ENCODE results near the gene CNIH3. TPM values are rescaled to one million over a fixed set of nuclear protein-coding genes. Genes with fewer than 3 reads are reported as not detected.
A peak's percentile ranks its signal among the peaks of the same experiment; 100 is the strongest.

CNIH3 gene
- total RNA-seq, 1 donor from 2014 or later, result 2.5 TPM

DNA sequence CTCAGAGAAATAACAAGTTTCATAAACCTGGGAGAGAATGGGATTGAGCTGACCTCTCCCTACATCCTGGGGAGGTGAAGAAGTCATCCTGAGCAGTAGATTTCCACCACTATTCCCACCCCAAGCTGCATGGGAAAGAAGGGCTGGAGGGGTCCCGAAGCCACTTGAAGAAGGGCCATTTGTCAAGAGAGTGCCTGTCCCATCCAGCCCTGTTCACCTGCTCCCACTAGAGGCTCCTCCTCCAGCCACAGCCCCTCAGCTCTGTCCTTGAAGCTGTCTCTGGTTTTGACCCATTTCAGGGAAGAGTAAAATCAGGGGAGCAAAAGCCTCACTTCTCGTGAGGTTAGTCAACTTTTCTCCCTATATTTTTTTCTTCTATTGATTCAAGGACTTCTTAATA lies 157.5 kb downstream of the CNIH3 start:
- no peak for TF ChIP-seq EZH2 (IDR thresholded peaks at IDR 0.05)
- TF ChIP-seq, protein P1, sequence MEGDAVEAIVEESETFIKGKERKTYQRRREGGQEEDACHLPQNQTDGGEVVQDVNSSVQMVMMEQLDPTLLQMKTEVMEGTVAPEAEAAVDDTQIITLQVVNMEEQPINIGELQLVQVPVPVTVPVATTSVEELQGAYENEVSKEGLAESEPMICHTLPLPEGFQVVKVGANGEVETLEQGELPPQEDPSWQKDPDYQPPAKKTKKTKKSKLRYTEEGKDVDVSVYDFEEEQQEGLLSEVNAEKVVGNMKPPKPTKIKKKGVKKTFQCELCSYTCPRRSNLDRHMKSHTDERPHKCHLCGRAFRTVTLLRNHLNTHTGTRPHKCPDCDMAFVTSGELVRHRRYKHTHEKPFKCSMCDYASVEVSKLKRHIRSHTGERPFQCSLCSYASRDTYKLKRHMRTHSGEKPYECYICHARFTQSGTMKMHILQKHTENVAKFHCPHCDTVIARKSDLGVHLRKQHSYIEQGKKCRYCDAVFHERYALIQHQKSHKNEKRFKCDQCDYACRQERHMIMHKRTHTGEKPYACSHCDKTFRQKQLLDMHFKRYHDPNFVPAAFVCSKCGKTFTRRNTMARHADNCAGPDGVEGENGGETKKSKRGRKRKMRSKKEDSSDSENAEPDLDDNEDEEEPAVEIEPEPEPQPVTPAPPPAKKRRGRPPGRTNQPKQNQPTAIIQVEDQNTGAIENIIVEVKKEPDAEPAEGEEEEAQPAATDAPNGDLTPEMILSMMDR (IDR thresholded peaks at IDR 0.05), result no peak
- no peak for TF ChIP-seq EZH2phosphoT487 (IDR thresholded peaks at IDR 0.05)
- H3K4me3 ChIP-seq, result no peak overlapping the region
- H3K9ac ChIP-seq, result no peak overlapping the region
- H2AFZ ChIP-seq (replicated peaks), result no peak overlapping the region
- H3K4me2 ChIP-seq, result no peak overlapping the region
- peaks cover 14% of the 10 kb centered on the region for H3K4me1 Mint-ChIP-seq
- H3K9me3 Mint-ChIP-seq, result peaks cover under 1% of the 10 kb centered on the region
- no peak overlapping the region for H3K27ac ChIP-seq
- H3K36me3 Mint-ChIP-seq, result no peaks in the 10 kb centered on the region
- H3K4me1 ChIP-seq, result peaks cover 12% of the 10 kb centered on the region
- no peaks in the 10 kb centered on the region for H4K20me1 ChIP-seq (ENCODE audit: low read depth)
- H3F3A ChIP-seq (ENCODE audit: low read depth), result no peaks in the 10 kb centered on the region
- H3K79me2 ChIP-seq (ENCODE audit: low read depth), result no peaks in the 10 kb centered on the region
- no peaks in the 10 kb centered on the region for H3K27me3 ChIP-seq
- H3K9me3 ChIP-seq (ENCODE audit: low read depth), result no peaks in the 10 kb centered on the region
- no peaks in the 10 kb centered on the region for H3K36me3 ChIP-seq
- H3K27ac Mint-ChIP-seq, result no peak overlapping the region
- DNase-seq (ENCODE audit: low spot score), result no peak
- no peak overlapping the region for H3K4me3 Mint-ChIP-seq
- H3K27me3 Mint-ChIP-seq (ENCODE audit: insufficient read depth, low read depth), result no peaks in the 10 kb centered on the region

DNA sequence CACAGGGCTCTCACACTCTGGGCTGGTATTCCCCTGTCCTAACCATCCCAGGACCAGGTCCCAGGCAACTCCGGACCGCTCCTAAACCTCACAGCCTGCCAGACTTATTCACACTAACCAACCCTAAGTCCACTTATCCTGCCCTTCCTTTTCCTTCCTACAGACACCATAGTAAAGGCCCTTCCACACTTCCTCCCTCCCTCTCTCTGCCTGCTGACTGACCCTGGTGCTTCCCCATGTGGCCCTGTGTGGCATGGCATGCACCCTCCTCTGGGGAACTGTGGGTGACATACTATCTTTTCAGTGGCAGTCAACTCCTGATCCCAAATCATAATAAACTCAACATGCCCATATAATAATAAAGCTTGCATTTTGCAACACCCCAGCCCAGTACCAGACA lies 158.3 kb downstream of the CNIH3 start:
- H3K27ac Mint-ChIP-seq, result no peak overlapping the region
- peaks cover 6% of the 10 kb centered on the region for H3K9me3 Mint-ChIP-seq
- H3K36me3 Mint-ChIP-seq, result no peaks in the 10 kb centered on the region
- Histone ChIP-seq H3K4me1 (peaks cover 16% of the 10 kb centered on the region), H3K9me3 (ENCODE audit: low read depth) (no peaks in the 10 kb centered on the region), H3K79me2 (ENCODE audit: low read depth) (no peaks in the 10 kb centered on the region), H3K36me3 (no peaks in the 10 kb centered on the region), H3K27ac (no peak overlapping the region), H3K27me3 (no peaks in the 10 kb centered on the region), H3F3A (ENCODE audit: low read depth) (peaks cover 6% of the 10 kb centered on the region), H4K20me1 (ENCODE audit: low read depth) (no peaks in the 10 kb centered on the region), H3K9ac (no peak overlapping the region), H3K4me2 (no peak overlapping the region), H3K4me3 (no peak overlapping the region), H2AFZ (replicated peaks) (no peak overlapping the region)
- no peaks in the 10 kb centered on the region for H3K27me3 Mint-ChIP-seq (ENCODE audit: insufficient read depth, low read depth)
- TF ChIP-seq, protein P1 (IDR thresholded peaks at IDR 0.05), result peak; percentile 26
- no peak for TF ChIP-seq EZH2 (IDR thresholded peaks at IDR 0.05)
- DNase-seq (ENCODE audit: low spot score), result no peak
- peaks cover 17% of the 10 kb centered on the region for H3K4me1 Mint-ChIP-seq
- no peak overlapping the region for H3K4me3 Mint-ChIP-seq

DNA sequence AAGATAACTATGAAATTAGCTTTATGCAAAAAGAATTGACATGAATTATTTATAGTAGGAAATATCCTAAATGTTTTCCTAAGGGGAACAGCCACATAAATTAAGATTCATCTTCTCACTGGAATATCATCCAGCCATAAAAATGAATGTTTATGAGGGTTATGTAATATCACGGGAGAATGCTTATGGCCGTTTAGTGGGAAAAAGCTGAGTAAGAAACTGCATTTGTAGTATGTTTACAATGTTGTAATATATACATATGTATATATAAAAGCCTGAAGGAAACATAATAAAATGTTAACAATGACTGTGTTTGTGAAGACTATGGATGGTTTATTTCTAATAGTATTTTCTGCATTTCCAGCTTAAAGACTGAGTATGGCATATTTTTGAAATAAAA lies 161.1 kb downstream of the CNIH3 start:
- no peaks in the 10 kb centered on the region for H3K36me3 ChIP-seq
- H3K4me2 ChIP-seq, result no peak overlapping the region
- no peak for DNase-seq (ENCODE audit: low spot score)
- H3K27ac Mint-ChIP-seq, result no peak overlapping the region
- H4K20me1 ChIP-seq (ENCODE audit: low read depth), result no peaks in the 10 kb centered on the region
- H3K9ac ChIP-seq, result no peak overlapping the region
- H3K4me1 ChIP-seq, result peaks cover 12% of the 10 kb centered on the region
- H3K9me3 ChIP-seq (ENCODE audit: low read depth), result no peaks in the 10 kb centered on the region
- H3K27ac ChIP-seq, result no peak overlapping the region
- H3F3A ChIP-seq (ENCODE audit: low read depth), result peaks cover 15% of the 10 kb centered on the region
- peaks cover 3% of the 10 kb centered on the region for H3K27me3 Mint-ChIP-seq (ENCODE audit: insufficient read depth, low read depth)
- no peak overlapping the region for H3K4me3 ChIP-seq
- H3K79me2 ChIP-seq (ENCODE audit: low read depth), result no peaks in the 10 kb centered on the region
- no peak overlapping the region for H2AFZ ChIP-seq (replicated peaks)
- H3K4me3 Mint-ChIP-seq, result no peak overlapping the region
- H3K4me1 Mint-ChIP-seq, result peaks cover 11% of the 10 kb centered on the region
- H3K36me3 Mint-ChIP-seq, result no peaks in the 10 kb centered on the region
- TF ChIP-seq EZH2 (IDR thresholded peaks at IDR 0.05) (no peak), EZH2phosphoT487 (IDR thresholded peaks at IDR 0.05) (no peak)
- TF ChIP-seq, protein P1 (IDR thresholded peaks at IDR 0.05), result no peak
- peaks cover 14% of the 10 kb centered on the region for H3K9me3 Mint-ChIP-seq
- H3K27me3 ChIP-seq, result no peaks in the 10 kb centered on the region
